Astrocyte (in vitro differentiated cells and primary cell): Measurements from ENCODE around the gene AP2S1.

ENCODE experiments used
- CTCF ChIP-seq: IDR thresholded peaks from 2 replicates; pipeline ENCODE4 v1.5.1; 2011; ENCODE audit warnings: low read depth, mild to moderate bottlenecking, inconsistent platforms, low read length, moderate library complexity; ENCODE audit not compliant: insufficient read depth
- EZH2 ChIP-seq: IDR thresholded peaks from 2 replicates; pipeline ENCODE4 v1.6.1; 2012; ENCODE audit warnings: mild to moderate bottlenecking, low read length, inconsistent platforms; ENCODE audit not compliant: insufficient read depth

GRCh38 chr19:46848389-46848788, 2.3 kb downstream of the AP2S1 start:
- no peak for TF ChIP-seq CTCF
- no peak for TF ChIP-seq EZH2
